ENCODE results near the gene ZNF639. TPM values are rescaled to one million over a fixed set of nuclear protein-coding genes. Genes with fewer than 3 reads are reported as not detected.

ZNF639 gene
- total and polyA plus RNA-seq, 2 of the 13 experiments (the other 11 are each of a cell fraction or from before 2014, with no cell fraction given), result 11.6 to 42.4 TPM

DNA sequence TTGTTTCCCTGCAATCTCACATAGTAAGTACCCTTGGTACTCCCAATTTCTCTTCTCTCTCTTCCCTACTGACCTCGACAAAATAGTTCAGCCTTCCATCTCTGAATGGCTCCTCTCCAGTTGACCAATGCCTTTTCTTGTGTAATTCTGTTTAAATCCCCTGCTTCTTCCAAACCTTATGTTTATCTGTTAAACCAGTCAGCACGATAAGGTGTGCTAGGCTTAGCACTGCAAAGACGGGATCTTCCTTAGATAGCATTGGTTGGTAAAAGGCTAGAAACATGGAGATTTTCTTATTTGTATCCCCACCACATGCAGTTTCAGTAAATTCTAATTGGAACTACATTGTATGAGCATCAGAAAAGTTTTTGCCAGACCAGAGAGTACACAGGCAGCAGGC lies 46.1 kb upstream of the ZNF639 start:
- TF ChIP-seq, protein P1, sequence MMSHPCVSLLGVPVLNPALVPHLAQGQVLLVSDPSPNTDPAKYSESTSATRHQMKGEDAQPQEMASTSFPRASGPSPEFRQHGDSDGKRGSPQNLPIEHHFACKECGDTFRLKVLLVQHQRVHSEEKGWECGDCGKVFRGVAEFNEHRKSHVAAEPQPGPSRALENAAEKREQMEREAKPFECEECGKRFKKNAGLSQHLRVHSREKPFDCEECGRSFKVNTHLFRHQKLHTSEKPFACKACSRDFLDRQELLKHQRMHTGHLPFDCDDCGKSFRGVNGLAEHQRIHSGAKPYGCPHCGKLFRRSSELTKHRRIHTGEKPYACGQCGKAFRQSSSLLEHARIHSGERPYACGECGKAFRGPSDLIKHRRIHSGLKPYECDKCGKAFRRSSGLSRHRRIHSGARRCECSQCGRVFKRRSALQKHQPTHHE (CRISPR knock-in tag; IDR thresholded peaks at IDR 0.05; ENCODE audit: borderline replicate concordance), result no peak
- Histone ChIP-seq H3K9me3 (ENCODE audit: low read length) (no peaks in the 10 kb centered on the region), H3K27me3 (ENCODE audit: control insufficient read depth in 1 of 2, insufficient read depth in 2 of 2, low read length in 2 of 2) (no peaks in the 10 kb centered on the region; a peak in 1 of 5 replicates), H4K20me1 (ENCODE audit: insufficient read depth, low read length) (no peaks in the 10 kb centered on the region), H2AFZ (ENCODE audit: low read length) (no peak overlapping the region), H3K4me3 (replicated peaks in 1 of 3; ENCODE audit: insufficient read depth in 1 of 3, low read depth in 2 of 3, low read length in 3 of 3) (no peak overlapping the region), H3K36me3 (replicated peaks in 1 of 2; ENCODE audit: control insufficient read depth in 1 of 2, insufficient read depth in 2 of 2, low read length in 2 of 2) (no peaks in the 10 kb centered on the region), H3K4me1 (ENCODE audit: insufficient read depth, low read length) (no peaks in the 10 kb centered on the region; the same call in 1 of the 2 replicates), H3K4me2 (ENCODE audit: low read depth, low read length) (no peak overlapping the region), H3K27ac (ENCODE audit: extremely low read length, insufficient read depth, low read length) (no peak overlapping the region), H3K9ac (ENCODE audit: insufficient read depth, low read depth, low read length) (no peak overlapping the region), H3K79me2 (ENCODE audit: insufficient read depth, low read length) (no peaks in the 10 kb centered on the region)
- no peak for ATAC-seq
- no peak for DNase-seq (ENCODE audit: low spot score)
- 38% methylated on average over 3 of the region's 3 CpGs for WGBS (ENCODE audit: low lambda C conversion rate)
- intact Hi-C loops (cut with micrococcal nuclease; ENCODE audit: unreplicated experiment) (no loop called here), in situ Hi-C loops (cut with HindIII; ENCODE audit: extremely low pct_ligation_motif_present, low pct_unique_long_range_greater_than_20kb) (no loop called here)
- POLR2A ChIA-PET, result no interaction called here
- BruUV-seq (replicated peaks), result no TSS peak
- no peak for FAIRE-seq
- CTCF ChIA-PET (ENCODE audit: low intra/inter-chr PET ratio, low total read pairs), result no interaction called here

GRCh38 chr3:179278151-179278550 lies 44.7 kb upstream of the ZNF639 start:
- TF ChIP-seq RBM39 (IDR thresholded peaks at IDR 0.05; ENCODE audit: low read depth, low read length, poor library complexity, severe bottlenecking), result no peak
- TF ChIP-seq HOXA7 (CRISPR knock-in tag; IDR thresholded peaks at IDR 0.05), result no peak
- no peak for TF ChIP-seq PHF20 (CRISPR knock-in tag; IDR thresholded peaks at IDR 0.05)
- TF ChIP-seq ZNF329 (CRISPR knock-in tag; IDR thresholded peaks at IDR 0.05; ENCODE audit: low read depth), result peak; percentile 91
- no peaks in the 10 kb centered on the region for H3K79me2 ChIP-seq (ENCODE audit: insufficient read depth, low read length)
- no peak for FAIRE-seq
- in situ Hi-C loops (cut with HindIII; ENCODE audit: extremely low pct_ligation_motif_present, low pct_unique_long_range_greater_than_20kb), result no loop called here
- H2AFZ ChIP-seq (ENCODE audit: low read length), result no peak overlapping the region
- H3K36me3 ChIP-seq (replicated peaks in 1 of 2; ENCODE audit: control insufficient read depth in 1 of 2, insufficient read depth in 2 of 2, low read length in 2 of 2), result no peaks in the 10 kb centered on the region
- no peak overlapping the region for H3K4me3 ChIP-seq (replicated peaks in 1 of 3; ENCODE audit: insufficient read depth in 1 of 3, low read depth in 2 of 3, low read length in 3 of 3)
- no peak for ATAC-seq
- H3K27me3 ChIP-seq (ENCODE audit: control insufficient read depth in 1 of 2, insufficient read depth in 2 of 2, low read length in 2 of 2), result no peaks in the 10 kb centered on the region; a peak in 1 of 5 replicates
- BruUV-seq (replicated peaks), result no TSS peak
- H3K9me3 ChIP-seq (ENCODE audit: low read length), result no peaks in the 10 kb centered on the region
- no peak overlapping the region for H3K27ac ChIP-seq (ENCODE audit: extremely low read length, insufficient read depth, low read length)
- H3K4me1 ChIP-seq (ENCODE audit: insufficient read depth, low read length), result no peaks in the 10 kb centered on the region; the same call in 1 of the 2 replicates
- no peak overlapping the region for H3K4me2 ChIP-seq (ENCODE audit: low read depth, low read length)
- POLR2A ChIA-PET, result no interaction called here
- intact Hi-C loops (cut with micrococcal nuclease; ENCODE audit: unreplicated experiment), result no loop called here
- 83% methylated on average over 1 of the region's 1 CpG for WGBS (ENCODE audit: low lambda C conversion rate)
- no peak for DNase-seq (ENCODE audit: low spot score)
- CTCF ChIA-PET (ENCODE audit: low intra/inter-chr PET ratio, low total read pairs), result no interaction called here
- H4K20me1 ChIP-seq (ENCODE audit: insufficient read depth, low read length), result no peaks in the 10 kb centered on the region
- no peak overlapping the region for H3K9ac ChIP-seq (ENCODE audit: insufficient read depth, low read depth, low read length)
